Heart right ventricle (tissue), 16 donors: ENCODE measurements around the gene TRAF7. TPM values are rescaled to one million over a fixed set of nuclear protein-coding genes. Genes with fewer than 3 reads are reported as not detected.

Experiments used
- ATAC-seq, 8 donors: fragments of 200-7000 bp; cut with Tn5 transposase; one replicate each; pipeline ENCODE4 v1.9.1; 2020; ENCODE audit warnings: mild to moderate bottlenecking in 8 of 8, moderate library complexity in 8 of 8, moderate number of reproducible peaks in 1 of 8
- DNase-seq, 2 donors: peaks; one replicate each; pipeline ENCODE4 v3.0.0-alpha.2; 2020
- H3K27ac ChIP-seq, 10 donors: fragments of 200-600 bp; sonication (generic) in 2 of 10; one replicate each; pipeline versions ENCODE4 v1.5.0 to v1.8.0; 2020 to 2022; ENCODE audit warnings: mild to moderate bottlenecking in 3 of 10
- H3K27me3 ChIP-seq, 7 donors: fragments of 200-600 bp; one replicate each; pipeline ENCODE4 v1.8.0; 2021 to 2022; ENCODE audit warnings: mild to moderate bottlenecking in 2 of 7
- H3K36me3 ChIP-seq, 9 donors: fragments of 200-600 bp; sonication (generic) in 1 of 9; one replicate each; pipeline versions ENCODE4 v1.5.0 to v1.8.0; 2020 to 2022; ENCODE audit warnings: mild to moderate bottlenecking in 2 of 9
- H3K4me1 ChIP-seq, 9 donors: fragments of 200-600 bp; sonication (generic) in 1 of 9; one replicate each; pipeline versions ENCODE4 v1.5.0 to v1.8.0; 2020 to 2022; ENCODE audit warnings: mild to moderate bottlenecking in 4 of 9
- H3K4me3 ChIP-seq, 10 donors: fragments of 200-600 bp; sonication (generic) in 2 of 10; one replicate each; pipeline versions ENCODE4 v1.5.0 to v1.8.0; 2020 to 2022; ENCODE audit warnings: mild to moderate bottlenecking in 7 of 10, moderate library complexity in 2 of 10
- H3K9me3 ChIP-seq, 11 donors: fragments of 200-600 bp in 10 of 11; sonication (generic) in 2 of 11; one replicate each; pipeline versions ENCODE4 v1.5.0 to v1.8.0; 2013 to 2022; ENCODE audit warnings: mild to moderate bottlenecking in 2 of 11, control low read depth in 1 of 11, moderate library complexity in 1 of 11
- CTCF ChIP-seq, 9 donors: fragments of 200-600 bp; sonication (generic) in 2 of 9; IDR thresholded peaks; one replicate each; pipeline versions ENCODE4 v1.5.0 to v1.8.0; 2021 to 2022; ENCODE audit warnings: antibody characterized with exemption in 9 of 9, mild to moderate bottlenecking in 5 of 9, moderate library complexity in 1 of 9
- WGBS, 2 donors: extraction: QIAGEN DNeasy Blood & Tissue Kit; methylation state at CpG; one replicate each; pipeline ENCODE4 v1.1.7; 2013; ENCODE audit warnings: inconsistent platforms in 1 of 2; 5-methylcytosine and 5-hydroxymethylcytosine counted together
- intact Hi-C, 10 donors: fragments of 100-400 bp; cut with DNase I; formaldehyde crosslinking; loops; one replicate each; pipeline versions ENCODE4 v1.11.1 to v1.14.2; 2022
- polyA plus RNA-seq, 2 donors: library from polyadenylated mRNA; stranded (reverse); fragments of 200-250 nt; gene quantifications; one replicate each; pipeline ENCODE4 v1.2.3, GENCODE V29; 2013
- total RNA-seq, 10 donors: library from RNA; stranded (reverse); fragmentation: NEBNext Ultra II Directional in 3 of 10; extraction: Animal tissue kit (Norgen Biotek cat#: 25700) in 3 of 10; gene quantifications; one replicate each; pipeline versions ENCODE4 v1.2.1 to v1.2.4, GENCODE V29; 2021 to 2023
- donor health status: Arrhythmogenic right ventricular cardiomyopathy.
- donor health status: ischemic (EF 13 %, LVEDD 7.1; RV severe dilation, severe dysfunction).
- donor health status: healthy with polysubstance abuse.
- donor health status: DM: no; HTN: yes; CAD: no.
- donor health status: DM: no; HTN: no; CAD: no.
- donor health status: ischemic (EF 25% LVEDD 6.9; RV normal size, moderate dysfunction).
- donor health status: ischemic (EF 25% LVEDD 5.7; RV mildly dilated, moderate dysfunction).
- donor health status: healthy.
- donor health status: DM: yes; HTN: yes; CAD: no.
- donor health status: Ischemic cardiomyopathy.
- donor health status: ischemic (EF 35%, LVEDD 5.7; RV mildly dilated, moderate dysfunction).
- donor health status: nonischemic (EF 11% LVEDD 7.7; RV severe dilation, severe dysfunction).
- donor health status: DM: yes; HTN: yes; CAD: no.
- donor health status: PGD.
- donor health status: ischemic (EF 29% LVEDD 5.4; RV normal size, mild dysfunction).
- donor health status: nonischemic (EF 23%, LVEDD 6.1; RV moderate dilation, normal function).

The TRAF7 gene
- total and polyA plus RNA-seq, 12 donors, result 14.6 to 44.9 (median 23.8) TPM

- H3K27me3 ChIP-seq, result no peaks in the 10 kb centered on the region
- DNase-seq, result no peak
- H3K4me1 ChIP-seq, result peaks cover 21 to 58% (median 39%) of the 10 kb centered on the region in 9 donors
- intact Hi-C loops, result loop anchor here in 1 of 10 donors (5.0 kb wide), 1 partner anchor 51 kb away; the partner anchor contains the start of gene TRAF7
- no peak overlapping the region for H3K27ac ChIP-seq
- ATAC-seq, result no peak
- H3K4me3 ChIP-seq, result no peak overlapping the region
- WGBS, 2 donors, result 69 to 72% methylated on average over 23 of the region's 23 CpGs
- H3K9me3 ChIP-seq, result no peaks in the 10 kb centered on the region
- peaks cover 0 to 39% (median 18%) of the 10 kb centered on the region in 9 donors for H3K36me3 ChIP-seq
- TF ChIP-seq CTCF (IDR thresholded peaks at IDR 0.05), result no peak
Measured at GRCh38 chr16:2208308-2208707, 52.7 kb downstream of the TRAF7 start.

- TF ChIP-seq CTCF (IDR thresholded peaks at IDR 0.05), result no peak
- no peaks in the 10 kb centered on the region for H3K27me3 ChIP-seq
- H3K9me3 ChIP-seq, result no peaks in the 10 kb centered on the region
- no peak overlapping the region for H3K27ac ChIP-seq
- no peak for ATAC-seq
- H3K4me3 ChIP-seq, result no peak overlapping the region
- H3K4me1 ChIP-seq, result peaks cover 26 to 62% (median 43%) of the 10 kb centered on the region in 9 donors
- peaks cover 0 to 39% (median 18%) of the 10 kb centered on the region in 9 donors for H3K36me3 ChIP-seq
- intact Hi-C loops, result loop anchor here in 1 of 10 donors (5.0 kb wide), 1 partner anchor 51 kb away; the partner anchor contains the start of gene TRAF7
- WGBS, 2 donors, result 93 to 95% methylated on average over 9 of the region's 9 CpGs
- DNase-seq, result no peak
Measured at GRCh38 chr16:2208772-2209171, 53.2 kb downstream of the TRAF7 start.

DNA sequence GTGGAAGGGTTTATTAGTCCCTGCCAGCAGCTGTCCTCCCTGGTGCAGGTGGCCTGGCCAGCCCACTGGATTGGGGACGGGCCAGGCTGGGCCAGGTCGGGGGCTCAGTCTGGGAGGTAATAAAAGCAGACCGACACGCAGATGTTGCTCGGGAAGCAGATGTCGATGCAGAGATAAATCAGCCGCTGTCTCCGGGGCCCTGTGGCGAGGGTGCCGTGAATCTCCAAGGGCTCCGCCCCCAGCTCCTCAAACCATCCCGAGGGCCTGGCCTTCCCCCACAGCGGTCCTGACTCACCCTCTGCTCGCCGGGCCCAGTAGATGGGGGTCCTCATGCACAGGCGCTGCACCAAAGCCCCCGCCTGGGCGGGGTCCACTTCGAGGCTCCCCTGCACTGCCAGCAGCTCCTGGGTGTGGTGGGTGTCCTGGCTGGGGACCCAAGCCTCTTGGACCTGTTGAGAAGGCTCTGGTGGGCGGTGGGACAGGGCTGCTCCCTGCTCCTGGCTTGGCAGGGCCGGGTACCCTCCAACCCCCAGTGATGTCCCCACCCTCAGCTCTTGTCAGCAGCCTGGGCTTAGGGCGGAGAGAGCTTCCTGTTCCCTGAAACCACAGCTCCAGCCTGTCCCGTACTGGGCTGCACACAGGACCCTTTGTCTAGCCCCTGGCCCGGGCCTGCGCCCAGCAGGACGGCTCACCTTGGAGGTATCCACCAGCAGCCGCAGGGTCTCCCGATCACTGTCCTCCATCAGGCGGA is 53.9 kb downstream of the TRAF7 start:
- H3K4me1 ChIP-seq, result peaks cover 27 to 66% (median 47%) of the 10 kb centered on the region in 9 donors

DNA sequence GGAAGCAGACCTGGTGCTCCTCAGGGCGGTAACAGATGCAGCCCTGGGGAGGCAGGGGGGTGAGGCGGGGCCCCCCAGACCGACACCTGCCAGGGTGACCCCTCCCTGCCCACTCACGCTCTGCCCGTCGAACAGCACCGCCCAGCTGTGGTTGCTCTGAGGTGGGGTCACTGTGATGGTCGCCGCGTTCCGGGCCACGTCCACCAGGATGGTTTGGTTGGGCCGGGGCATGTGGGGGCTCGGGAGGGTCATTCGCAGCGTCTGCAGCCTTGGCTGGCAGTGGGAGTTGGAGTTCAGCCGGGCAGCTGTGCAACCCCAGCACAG is 54.4 kb downstream of the TRAF7 start:
- no peak for TF ChIP-seq CTCF (IDR thresholded peaks at IDR 0.05)
- ATAC-seq, result no peak
- Histone ChIP-seq H3K27me3 (no peaks in the 10 kb centered on the region), H3K4me1 (peaks cover 27 to 60% (median 41%) of the 10 kb centered on the region in 9 donors), H3K27ac (no peak overlapping the region), H3K4me3 (no peak overlapping the region), H3K36me3 (peaks cover 0 to 39% (median 18%) of the 10 kb centered on the region in 9 donors), H3K9me3 (no peaks in the 10 kb centered on the region)
- WGBS, 2 donors, result 91 to 94% methylated on average over 17 of the region's 17 CpGs
- DNase-seq, result no peak
- intact Hi-C loops, result no loop called here

More for the DNA sequence above, 53.9 kb downstream of the TRAF7 start:
- H3K27me3 ChIP-seq, result no peaks in the 10 kb centered on the region
- intact Hi-C loops, result loop anchor here in 1 of 10 donors (5.0 kb wide), 1 partner anchor 52 kb away; the partner anchor contains the start of gene TRAF7
- 90 to 92% methylated on average over 29 of the region's 29 CpGs for WGBS, 2 donors
- DNase-seq, result no peak
- H3K36me3 ChIP-seq, result peaks cover 0 to 39% (median 18%) of the 10 kb centered on the region in 9 donors
- no peak overlapping the region for H3K4me3 ChIP-seq
- no peak for ATAC-seq
- H3K27ac ChIP-seq, result no peak overlapping the region
- no peak for TF ChIP-seq CTCF (IDR thresholded peaks at IDR 0.05)
- H3K9me3 ChIP-seq, result no peaks in the 10 kb centered on the region
